GM12875 (cell line): Measurements from ENCODE around the gene SEMA3C.

Experiments used
- H3K4me3 ChIP-seq: one replicate; pipeline ENCODE4 v1.5.1; 2011; ENCODE audit warnings: low read depth, low read length, control low read depth
- TF ChIP-seq, protein P1 (sequence below): IDR thresholded peaks from 2 replicates; pipeline ENCODE4 v1.5.1; 2011; ENCODE audit warnings: low read depth, mild to moderate bottlenecking, control low read depth, inconsistent platforms, low read length, moderate library complexity, borderline replicate concordance; ENCODE audit not compliant: insufficient read depth

The SEMA3C gene

DNA sequence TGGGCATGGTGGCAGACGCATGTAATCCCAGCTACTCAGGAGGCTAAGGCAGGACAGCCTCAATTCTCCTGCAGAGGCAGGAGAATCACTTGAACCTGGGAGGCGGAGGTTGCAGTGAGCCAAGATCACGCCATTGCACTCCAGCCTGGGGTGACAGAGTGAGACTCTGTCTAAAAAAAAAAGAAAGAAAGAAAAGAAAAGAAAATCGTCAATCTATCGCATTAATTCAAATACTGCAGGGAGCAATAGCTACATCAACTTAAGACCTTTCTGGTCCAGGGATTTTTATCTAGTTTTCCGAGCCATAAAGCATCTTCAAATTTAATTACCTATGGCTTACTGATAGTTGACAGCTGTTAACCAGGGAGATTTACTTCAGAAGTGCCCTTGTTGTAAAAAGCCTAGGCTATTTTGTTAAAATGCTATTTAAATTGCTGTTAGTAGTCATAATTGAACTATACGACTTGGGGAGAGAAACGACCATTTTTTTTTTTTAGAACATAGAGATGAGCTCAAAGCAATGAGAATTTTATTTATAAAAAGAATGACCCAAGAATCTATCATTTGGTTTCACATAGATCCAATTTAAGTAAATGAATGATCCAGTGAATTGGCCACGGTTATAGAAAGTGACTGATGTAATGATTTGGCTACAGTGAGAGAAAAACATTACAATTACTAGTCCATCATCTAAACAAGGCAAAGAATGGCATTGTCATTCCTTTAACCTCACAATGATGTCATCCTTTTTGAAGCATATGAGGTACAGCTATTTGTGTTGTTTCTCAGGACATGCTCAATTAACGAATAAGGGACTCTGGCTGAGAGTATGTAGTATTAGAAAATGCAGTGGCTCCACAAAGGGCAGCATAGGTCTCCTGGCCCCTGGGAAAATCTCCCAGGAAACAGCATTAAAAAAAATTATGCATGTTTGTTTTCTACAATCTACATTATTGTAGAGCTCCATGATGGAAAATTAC, 85.3 kb downstream of the SEMA3C start:
- TF ChIP-seq, protein P1, sequence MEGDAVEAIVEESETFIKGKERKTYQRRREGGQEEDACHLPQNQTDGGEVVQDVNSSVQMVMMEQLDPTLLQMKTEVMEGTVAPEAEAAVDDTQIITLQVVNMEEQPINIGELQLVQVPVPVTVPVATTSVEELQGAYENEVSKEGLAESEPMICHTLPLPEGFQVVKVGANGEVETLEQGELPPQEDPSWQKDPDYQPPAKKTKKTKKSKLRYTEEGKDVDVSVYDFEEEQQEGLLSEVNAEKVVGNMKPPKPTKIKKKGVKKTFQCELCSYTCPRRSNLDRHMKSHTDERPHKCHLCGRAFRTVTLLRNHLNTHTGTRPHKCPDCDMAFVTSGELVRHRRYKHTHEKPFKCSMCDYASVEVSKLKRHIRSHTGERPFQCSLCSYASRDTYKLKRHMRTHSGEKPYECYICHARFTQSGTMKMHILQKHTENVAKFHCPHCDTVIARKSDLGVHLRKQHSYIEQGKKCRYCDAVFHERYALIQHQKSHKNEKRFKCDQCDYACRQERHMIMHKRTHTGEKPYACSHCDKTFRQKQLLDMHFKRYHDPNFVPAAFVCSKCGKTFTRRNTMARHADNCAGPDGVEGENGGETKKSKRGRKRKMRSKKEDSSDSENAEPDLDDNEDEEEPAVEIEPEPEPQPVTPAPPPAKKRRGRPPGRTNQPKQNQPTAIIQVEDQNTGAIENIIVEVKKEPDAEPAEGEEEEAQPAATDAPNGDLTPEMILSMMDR, result no peak

DNA sequence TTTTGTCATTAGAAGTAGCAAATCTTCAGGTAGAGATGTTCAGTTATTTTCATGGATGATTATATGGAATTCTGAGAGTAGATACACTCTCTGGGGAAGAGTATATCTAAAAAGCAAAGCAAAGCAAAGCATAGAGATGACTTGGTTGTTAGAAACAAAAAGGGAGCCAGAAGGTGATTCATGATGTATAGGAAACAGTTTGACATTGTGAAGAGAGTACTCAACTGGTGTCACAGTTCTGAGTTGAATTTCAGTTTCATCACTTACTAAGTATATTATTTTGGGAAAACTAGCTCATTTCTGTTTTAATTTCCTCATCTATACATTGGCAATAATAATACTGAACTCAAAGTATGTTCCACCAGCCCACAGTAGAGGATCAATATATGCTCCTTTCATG, 86.8 kb downstream of the SEMA3C start:
- TF ChIP-seq, protein P1, result no peak
- H3K4me3 ChIP-seq, result no peak overlapping the region

More for the DNA sequence above, 85.3 kb downstream of the SEMA3C start:
- H3K4me3 ChIP-seq, result no peak overlapping the region

DNA sequence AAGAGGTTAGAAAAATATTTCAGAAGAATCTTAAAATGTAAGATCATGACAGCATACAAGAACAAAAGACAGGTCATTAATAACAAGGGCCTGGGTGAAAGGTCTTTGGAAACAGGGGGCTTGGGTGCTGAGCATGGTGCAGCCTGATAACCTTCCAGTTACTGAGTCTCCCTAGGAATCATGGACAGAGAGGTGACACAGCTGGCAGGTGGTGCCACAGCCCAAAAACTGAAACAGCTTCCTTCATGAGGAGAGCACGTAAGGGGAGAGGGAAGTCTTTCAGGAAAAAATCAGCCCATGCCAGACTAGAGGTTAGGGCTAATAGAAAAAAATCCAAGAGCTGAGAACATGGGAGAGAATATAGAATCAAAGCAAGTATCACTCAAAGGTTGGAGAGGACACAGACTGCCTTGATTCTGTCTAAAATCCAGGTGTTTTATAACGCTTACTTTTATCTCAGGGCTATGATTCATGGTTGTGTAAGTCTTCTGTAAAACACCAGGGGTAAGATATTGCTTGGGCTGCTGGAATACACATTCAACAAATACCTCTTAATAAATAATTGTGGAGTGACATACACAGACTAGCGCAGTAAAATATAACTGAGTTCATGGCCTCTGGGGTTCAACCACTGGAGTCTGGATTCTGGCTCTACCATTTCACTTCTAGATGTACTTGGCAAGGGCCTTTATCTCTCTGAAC, 88.1 kb downstream of the SEMA3C start:
- H3K4me3 ChIP-seq, result no peak overlapping the region
- TF ChIP-seq, protein P1, result no peak

DNA sequence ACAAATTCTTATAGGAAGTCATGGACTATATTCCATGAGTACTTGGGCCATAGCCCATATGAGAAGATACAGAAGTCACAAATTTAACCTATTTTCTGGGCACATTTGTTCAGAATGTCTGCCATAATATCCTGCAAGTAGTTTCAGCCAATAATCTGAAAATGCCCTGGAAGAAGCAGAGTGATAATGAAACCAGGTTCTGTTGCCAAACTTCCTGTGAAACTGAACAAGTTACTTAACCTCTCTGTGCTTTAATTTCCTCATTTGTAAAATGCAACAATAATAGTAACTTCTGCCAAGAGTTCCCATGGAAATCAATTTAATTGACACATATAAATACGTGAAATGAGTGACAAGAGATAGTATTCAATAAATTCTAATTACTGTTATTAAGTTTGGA, 88.8 kb downstream of the SEMA3C start:
- TF ChIP-seq, protein P1, result no peak
- H3K4me3 ChIP-seq, result no peak overlapping the region

DNA sequence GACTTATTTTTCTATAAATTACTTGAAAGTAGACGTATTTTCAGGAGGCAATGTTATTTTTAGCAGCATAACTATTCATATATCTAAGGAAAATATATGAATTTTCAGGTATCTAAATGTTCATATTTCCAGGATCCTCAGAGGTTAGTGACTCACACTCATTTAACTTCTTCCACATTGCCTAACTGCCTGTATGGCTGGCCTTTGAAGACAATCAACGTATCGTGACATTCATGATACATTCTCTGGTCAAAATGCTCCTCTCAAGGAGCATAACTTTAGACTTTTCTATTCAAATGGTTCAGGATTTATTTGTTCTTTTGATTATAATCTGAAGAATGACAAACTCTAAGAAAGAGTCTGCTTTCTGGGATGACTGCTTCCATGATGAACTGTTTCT, 89.3 kb downstream of the SEMA3C start:
- TF ChIP-seq, protein P1, result no peak

DNA sequence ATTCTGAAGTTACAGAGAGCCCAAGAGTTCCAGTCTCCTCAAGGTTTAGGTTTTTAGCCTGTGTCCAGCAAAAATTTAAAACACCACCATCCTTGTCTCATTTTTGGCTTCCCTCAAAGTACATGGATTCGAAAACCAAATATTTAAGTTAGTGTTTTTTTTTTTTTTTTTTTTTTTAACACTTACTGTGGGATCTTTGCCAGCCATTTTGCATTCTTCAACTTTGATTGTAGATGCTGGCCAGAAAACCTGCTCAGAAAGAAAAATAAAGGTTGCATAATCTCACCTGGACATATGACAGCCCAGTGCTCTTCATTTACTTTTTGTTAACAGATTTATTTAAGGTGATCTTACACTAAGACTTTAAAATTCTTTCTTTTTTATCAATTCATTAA, 91.6 kb downstream of the SEMA3C start:
- TF ChIP-seq, protein P1, result no peak
- no peak overlapping the region for H3K4me3 ChIP-seq

More for the DNA sequence above, 89.3 kb downstream of the SEMA3C start:
- H3K4me3 ChIP-seq, result no peak overlapping the region
